Retina (tissue), 1 donor: Measurements from ENCODE around the gene ZNF862.

Source experiments
- DNase-seq: peaks from one replicate; pipeline ENCODE4 v3.0.0-alpha.2; 2016

The ZNF862 gene

GRCh38 chr7:149867762-149868622, 29.8 kb downstream of the ZNF862 start:
- no peak for DNase-seq

- no peak for DNase-seq
These were observed 30.6 kb downstream of the ZNF862 start for GRCh38 chr7:149868623-149869290.

GRCh38 chr7:149869291-149869650, 31.1 kb downstream of the ZNF862 start:
- DNase-seq, result no peak

- DNase-seq, result no peak
These were observed 31.7 kb downstream of the ZNF862 start for GRCh38 chr7:149869867-149870266.

GRCh38 chr7:149870274-149870673, 32.1 kb downstream of the ZNF862 start:
- DNase-seq, result no peak

- DNase-seq, result no peak
These were observed 32.7 kb downstream of the ZNF862 start for GRCh38 chr7:149870701-149871483.

GRCh38 chr7:149871576-149871975, 33.4 kb downstream of the ZNF862 start:
- no peak for DNase-seq

- DNase-seq, result peak; percentile 76
These were observed 34.4 kb downstream of the ZNF862 start for GRCh38 chr7:149872419-149873073.

GRCh38 chr7:149873074-149873969, 35.1 kb downstream of the ZNF862 start, which contains the start of gene ATP6V0E2:
Gene ATP6V0E2, plus strand, starts transcription at chr7:149873969. Its CDS starts 97 bp downstream, at chr7:149874066.
- DNase-seq, result peak; percentile 94

- no peak for DNase-seq
These were observed 35.9 kb downstream of the ZNF862 start for GRCh38 chr7:149873970-149874643.

GRCh38 chr7:149874644-149875028, 36.5 kb downstream of the ZNF862 start:
- DNase-seq, result no peak

GRCh38 chr7:149875396-149875795, 37.2 kb downstream of the ZNF862 start:
- DNase-seq, result no peak

- no peak for DNase-seq
These were observed 39.8 kb downstream of the ZNF862 start for GRCh38 chr7:149877890-149878522.

- DNase-seq, result no peak
These were observed 40.3 kb downstream of the ZNF862 start for GRCh38 chr7:149878523-149878921.

- DNase-seq, result no peak
These were observed 41.1 kb downstream of the ZNF862 start for GRCh38 chr7:149879271-149879743.

- DNase-seq, result no peak
These were observed 41.8 kb downstream of the ZNF862 start for GRCh38 chr7:149879766-149880637.

GRCh38 chr7:149880638-149881311, 42.6 kb downstream of the ZNF862 start:
- DNase-seq, result no peak

- DNase-seq, result no peak
These were observed 43.4 kb downstream of the ZNF862 start for GRCh38 chr7:149881328-149882247.
